Measurements from ENCODE around the gene DPEP2NB. TPM values are rescaled to one million over a fixed set of nuclear protein-coding genes. Genes with fewer than 3 reads are reported as not detected.

Gene DPEP2NB
- not detected for total RNA-seq

- POLR2A ChIA-PET, result interaction anchor here (2.2 kb wide), 1 partner anchor 17 kb away, joined by 5 read pairs; the partner anchor contains the start of gene DPEP2
- no peak within 1 kb of the TSS for H3K27ac Mint-ChIP-seq
- DNase-seq (no peak), ATAC-seq (ENCODE audit: low read depth) (no peak)
- H3K27me3 Mint-ChIP-seq, result no peaks in the 10 kb centered on the region
- no peaks in the 10 kb centered on the region for H3K9me3 Mint-ChIP-seq
- no peak within 1 kb of the TSS for H3K4me3 Mint-ChIP-seq
- peaks cover 3% of the 10 kb centered on the region for H3K36me3 Mint-ChIP-seq
- peaks cover 8% of the 10 kb centered on the region for H3K4me1 Mint-ChIP-seq
These were observed at the start of gene DPEP2NB for GRCh38 chr16:68015681-68016080. Gene DPEP2NB (minus strand): TSS chr16:68015911. CDS start chr16:68015770, 141 bp downstream.

- H3K27ac Mint-ChIP-seq, result peak overlapping the region; percentile 95
- peaks cover 65% of the 10 kb centered on the region for H3K4me1 Mint-ChIP-seq
- ATAC-seq (ENCODE audit: low read depth) (peak; percentile 62), DNase-seq (peak; percentile 77)
- peak overlapping the region; percentile 45 for H3K4me3 Mint-ChIP-seq
- peaks cover 29% of the 10 kb centered on the region for H3K36me3 Mint-ChIP-seq
- H3K9me3 Mint-ChIP-seq, result no peaks in the 10 kb centered on the region
- H3K27me3 Mint-ChIP-seq, result no peaks in the 10 kb centered on the region
- POLR2A ChIA-PET, result interaction anchor here (1.4 to 3.4 kb wide), 3 partner anchors 10 to 129 kb away, joined by 3 to 11 read pairs (median 4); partner anchors contain the start of gene PSMB10
These were observed 49.2 kb upstream of the DPEP2NB start for GRCh38 chr16:68064791-68065365.

- Mint-ChIP-seq H3K36me3 (peaks cover 40% of the 10 kb centered on the region), H3K4me3 (peak overlapping the region; percentile 65), H3K27me3 (no peaks in the 10 kb centered on the region), H3K27ac (peak overlapping the region; percentile 92), H3K9me3 (no peaks in the 10 kb centered on the region), H3K4me1 (peaks cover 66% of the 10 kb centered on the region)
- DNase-seq (no peak), ATAC-seq (ENCODE audit: low read depth) (peak; percentile 80)
- POLR2A ChIA-PET, result interaction anchor here (0.6 to 3.4 kb wide), 9 partner anchors 8 to 127 kb away, joined by 3 to 11 read pairs (median 5); partner anchors contain the start of genes NFATC3 and PSMB10
These were observed 47.2 kb upstream of the DPEP2NB start for GRCh38 chr16:68062910-68063393.

DNA sequence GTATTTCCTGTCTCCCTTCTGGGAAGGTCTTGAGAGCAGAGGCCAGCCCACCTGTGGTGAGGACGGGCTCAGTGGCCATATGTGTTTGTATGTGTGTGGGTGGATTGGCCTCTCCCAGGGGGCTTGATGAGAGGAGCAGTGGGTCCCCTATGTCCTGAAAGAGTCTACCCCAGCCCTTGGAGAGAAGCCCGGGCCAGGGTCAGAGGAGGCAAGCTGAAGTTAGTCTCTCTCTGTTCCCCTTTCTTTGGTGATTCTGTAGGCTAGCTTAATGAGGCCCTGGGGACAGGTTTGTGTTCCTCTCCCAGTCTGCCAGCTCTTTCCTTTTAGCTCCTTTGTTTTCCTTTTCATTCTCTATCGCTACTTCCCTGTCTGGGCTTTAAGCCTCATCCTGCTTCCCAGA, 45.7 kb upstream of the DPEP2NB start:
- Mint-ChIP-seq H3K36me3 (peaks cover 38% of the 10 kb centered on the region), H3K9me3 (no peaks in the 10 kb centered on the region)

DNA sequence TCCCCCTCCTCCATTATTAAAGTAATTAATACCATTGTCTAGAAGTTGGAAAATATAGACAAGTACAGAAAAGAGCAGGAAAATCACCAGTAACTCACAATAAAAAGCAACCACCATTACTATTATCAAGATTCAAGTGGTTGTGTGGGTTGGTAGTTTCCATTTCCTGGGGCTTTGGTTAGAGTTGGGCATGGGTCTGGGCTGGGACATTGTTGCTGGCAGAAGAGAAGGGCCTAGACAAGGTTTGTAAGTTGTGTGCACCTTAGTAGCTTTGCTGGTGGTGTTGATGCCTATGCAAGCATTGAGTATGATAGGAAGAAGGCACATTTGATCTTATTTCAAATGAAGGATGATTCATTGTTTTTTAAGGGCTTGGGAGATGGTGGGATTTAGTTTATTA, 44.1 kb upstream of the DPEP2NB start:
- Mint-ChIP-seq H3K9me3 (no peaks in the 10 kb centered on the region), H3K27ac (peak overlapping the region; percentile 88), H3K27me3 (no peaks in the 10 kb centered on the region), H3K36me3 (peaks cover 49% of the 10 kb centered on the region), H3K4me1 (peaks cover 51% of the 10 kb centered on the region), H3K4me3 (peak overlapping the region; percentile 55)
- POLR2A ChIA-PET, result interaction anchor here (2.7 kb wide), 1 partner anchor 25 kb away, joined by 15 read pairs; the partner anchor contains the start of gene NFATC3
- DNase-seq (no peak), ATAC-seq (ENCODE audit: low read depth) (peak; percentile 26)

More for the DNA sequence above, 45.7 kb upstream of the DPEP2NB start:
- no peaks in the 10 kb centered on the region for H3K27me3 Mint-ChIP-seq
- DNase-seq, result no peak
- peak overlapping the region; percentile 92 for H3K27ac Mint-ChIP-seq
- H3K4me3 Mint-ChIP-seq, result peak overlapping the region; percentile 28
- POLR2A ChIA-PET, result interaction anchor here (0.6 to 2.8 kb wide), 8 partner anchors 9 to 147 kb away, joined by 3 to 15 read pairs (median 3); partner anchors contain the start of genes DDX28, DPEP2, DUS2 and NFATC3
- H3K4me1 Mint-ChIP-seq, result peaks cover 59% of the 10 kb centered on the region
- no peak for ATAC-seq (ENCODE audit: low read depth)

- Mint-ChIP-seq H3K27me3 (no peaks in the 10 kb centered on the region), H3K4me1 (peaks cover 16% of the 10 kb centered on the region), H3K4me3 (no peak overlapping the region), H3K36me3 (peaks cover 50% of the 10 kb centered on the region), H3K9me3 (no peaks in the 10 kb centered on the region), H3K27ac (no peak overlapping the region)
- DNase-seq, result no peak
- ATAC-seq (ENCODE audit: low read depth), result no peak
- POLR2A ChIA-PET, result no interaction called here
These were observed 39.7 kb upstream of the DPEP2NB start for GRCh38 chr16:68055395-68055794.

- no peak overlapping the region for H3K4me3 Mint-ChIP-seq
- peaks cover 4% of the 10 kb centered on the region for H3K4me1 Mint-ChIP-seq
- H3K9me3 Mint-ChIP-seq, result no peaks in the 10 kb centered on the region
- no peak overlapping the region for H3K27ac Mint-ChIP-seq
- H3K36me3 Mint-ChIP-seq, result peaks cover 33% of the 10 kb centered on the region
- no peaks in the 10 kb centered on the region for H3K27me3 Mint-ChIP-seq
- DNase-seq (no peak), ATAC-seq (ENCODE audit: low read depth) (no peak)
- POLR2A ChIA-PET, result interaction anchor here (0.6 kb wide), 1 partner anchor 81 kb away, joined by 3 read pairs; the partner anchor contains the start of gene SLC12A4
These were observed 33.7 kb upstream of the DPEP2NB start for GRCh38 chr16:68049449-68049848.

DNA sequence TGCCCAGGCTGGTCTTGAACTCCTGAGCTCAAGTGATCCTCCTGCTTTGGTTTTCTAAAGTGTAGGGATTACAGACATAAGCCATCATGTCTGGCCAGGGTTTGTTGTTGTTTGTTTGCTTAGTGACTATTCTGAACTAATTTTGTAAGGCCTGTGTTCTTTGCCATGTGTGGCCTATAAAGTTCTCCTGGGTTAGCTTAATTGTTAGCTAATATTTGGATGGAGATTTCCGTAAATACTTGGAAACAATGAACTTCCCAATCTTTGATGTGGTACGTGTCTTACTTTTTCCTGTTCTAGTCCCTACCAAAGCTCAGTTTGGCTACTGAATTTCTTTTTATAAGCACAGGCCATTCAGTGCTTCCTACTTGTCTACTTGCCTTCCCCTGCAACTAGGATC, 32.3 kb upstream of the DPEP2NB start:
- POLR2A ChIA-PET, result no interaction called here
- Mint-ChIP-seq H3K9me3 (no peaks in the 10 kb centered on the region), H3K4me1 (peaks cover 4% of the 10 kb centered on the region)

DNA sequence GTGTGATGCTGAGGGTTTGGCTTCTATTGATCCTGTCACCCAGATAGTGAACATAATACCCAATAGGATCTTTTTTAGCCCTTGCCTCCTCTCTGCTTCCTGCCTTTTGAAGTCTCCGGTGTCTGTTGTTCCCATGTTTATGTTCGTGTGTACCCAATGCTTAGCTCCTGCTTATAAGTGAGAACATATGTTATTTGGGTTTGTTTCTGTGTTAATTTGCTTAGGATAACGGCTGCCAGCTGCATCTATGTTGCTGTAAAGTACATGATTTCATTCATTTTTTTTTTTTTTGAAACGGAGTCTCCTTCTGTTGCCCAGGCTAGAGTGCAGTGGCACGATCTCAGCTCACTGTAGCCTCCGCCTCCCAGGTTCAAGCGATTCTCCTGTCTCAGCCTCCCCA, 30.4 kb upstream of the DPEP2NB start:
- ATAC-seq (ENCODE audit: low read depth), result no peak
- POLR2A ChIA-PET, result interaction anchor here (0.7 to 1.2 kb wide), 2 partner anchors 24 to 51 kb away, joined by 3 read pairs; no protein-coding TSS in a partner anchor
- H3K4me3 Mint-ChIP-seq, result no peak overlapping the region

More for the DNA sequence above, 32.3 kb upstream of the DPEP2NB start:
- peaks cover 25% of the 10 kb centered on the region for H3K36me3 Mint-ChIP-seq
- H3K27me3 Mint-ChIP-seq, result no peaks in the 10 kb centered on the region
- no peak overlapping the region for H3K4me3 Mint-ChIP-seq
- ATAC-seq (ENCODE audit: low read depth) (no peak), DNase-seq (no peak)
- no peak overlapping the region for H3K27ac Mint-ChIP-seq

GRCh38 chr16:68041783-68042182, 26.1 kb upstream of the DPEP2NB start:
- Mint-ChIP-seq H3K4me1 (peaks cover 15% of the 10 kb centered on the region), H3K36me3 (peaks cover 18% of the 10 kb centered on the region), H3K27ac (no peak overlapping the region), H3K27me3 (no peaks in the 10 kb centered on the region), H3K4me3 (no peak overlapping the region), H3K9me3 (no peaks in the 10 kb centered on the region)
- POLR2A ChIA-PET, result interaction anchor here (0.7 kb wide), 1 partner anchor 24 kb away, joined by 3 read pairs; no protein-coding TSS in a partner anchor
- ATAC-seq (ENCODE audit: low read depth) (no peak), DNase-seq (no peak)

More for the DNA sequence above, 30.4 kb upstream of the DPEP2NB start:
- Mint-ChIP-seq H3K27me3 (no peaks in the 10 kb centered on the region), H3K9me3 (no peaks in the 10 kb centered on the region), H3K36me3 (peaks cover 23% of the 10 kb centered on the region), H3K27ac (no peak overlapping the region), H3K4me1 (peaks cover 4% of the 10 kb centered on the region)
- DNase-seq, result no peak

GRCh38 chr16:68040506-68041288, 25.0 kb upstream of the DPEP2NB start:
- Mint-ChIP-seq H3K27ac (peak overlapping the region; percentile 18), H3K9me3 (no peaks in the 10 kb centered on the region), H3K4me1 (peaks cover 17% of the 10 kb centered on the region), H3K4me3 (no peak overlapping the region), H3K36me3 (peaks cover 18% of the 10 kb centered on the region), H3K27me3 (no peaks in the 10 kb centered on the region)
- DNase-seq (peak; percentile 91), ATAC-seq (ENCODE audit: low read depth) (peak; percentile 99)
- POLR2A ChIA-PET, result interaction anchor here (0.6 to 2.0 kb wide), 12 partner anchors 18 to 234 kb away, joined by 3 to 6 read pairs (median 4); partner anchors contain the start of genes DDX28, DPEP2, DUS2 and PSKH1

GRCh38 chr16:68037841-68038597, 22.3 kb upstream of the DPEP2NB start:
- POLR2A ChIA-PET, result interaction anchor here (0.7 kb wide), 2 partner anchors 15 to 24 kb away, joined by 3 to 4 read pairs; partner anchors contain the start of gene DUS2
- Mint-ChIP-seq H3K9me3 (no peaks in the 10 kb centered on the region), H3K4me3 (no peak overlapping the region), H3K27me3 (no peaks in the 10 kb centered on the region), H3K27ac (peak overlapping the region; percentile 5), H3K36me3 (peaks cover 23% of the 10 kb centered on the region), H3K4me1 (peaks cover 23% of the 10 kb centered on the region)
- ATAC-seq (ENCODE audit: low read depth) (no peak), DNase-seq (no peak)
